HFFc6 (cell line): ENCODE measurements around the gene HBA1. TPM values are rescaled to one million over a fixed set of nuclear protein-coding genes. Genes with fewer than 3 reads are reported as not detected.
"Not testable (repeated sequence)": the region's sequence is repeated elsewhere in the genome, so short reads cannot be mapped to it uniquely, and the experiment has no call there.

Experiments used
- DNase-seq: peaks from one replicate; pipeline ENCODE4 v3.0.0-alpha.2; 2018
- H3K27ac Mint-ChIP-seq: 2 replicates; pipeline ENCODE4 v1.8.0; 2020; ENCODE audit warnings: mild to moderate bottlenecking, mixed read lengths
- H3K27me3 Mint-ChIP-seq: 2 replicates; pipeline ENCODE4 v1.8.0; 2021; ENCODE audit warnings: mild to moderate bottlenecking, moderate library complexity, mixed read lengths; ENCODE audit not compliant: insufficient read depth
- H3K36me3 Mint-ChIP-seq: 2 replicates; pipeline ENCODE4 v1.8.0; 2021; ENCODE audit warnings: low read depth, mixed read lengths
- H3K4me1 Mint-ChIP-seq: 2 replicates; pipeline ENCODE4 v1.8.0; 2020; ENCODE audit warnings: low read depth, mixed read lengths
- H3K4me3 Mint-ChIP-seq: 2 replicates; pipeline ENCODE4 v1.8.0; 2020; ENCODE audit warnings: mild to moderate bottlenecking, moderate library complexity, mixed read lengths
- H3K9me3 Mint-ChIP-seq: 2 replicates; pipeline ENCODE4 v1.8.0; 2020; ENCODE audit warnings: mild to moderate bottlenecking, mixed read lengths
- total RNA-seq, 6 experiments: library from RNA; stranded (reverse); fragmentation: NEBNext Ultra II Directional; extraction: Animal tissue kit (Norgen Biotek cat#: 25700); gene quantifications; 2 replicates in 1 of 6; 3 replicates in 5 of 6; pipeline ENCODE4 v1.2.3, GENCODE V29; 2021
- TF ChIP-seq, protein P1 (sequence below): fragments of 200-600 bp; sonication (generic); IDR thresholded peaks from 2 replicates; pipeline ENCODE4 v1.5.0; 2021; ENCODE audit warnings: antibody characterized with exemption, mild to moderate bottlenecking

Gene HBA1
- total RNA-seq, 6 experiments from 2014 or later: not detected

GRCh38 chr16:166375-167121 lies 9.9 kb upstream of the HBA1 start:
- no peaks in the 10 kb centered on the region for H3K9me3 Mint-ChIP-seq
- no peak for DNase-seq
- no peaks in the 10 kb centered on the region for H3K36me3 Mint-ChIP-seq
- H3K27ac Mint-ChIP-seq: no peak overlapping the region
- H3K27me3 Mint-ChIP-seq: peaks cover 25% of the 10 kb centered on the region
- H3K4me3 Mint-ChIP-seq: no peak overlapping the region
- peaks cover 5% of the 10 kb centered on the region; the same call in 1 of the 2 replicates for H3K4me1 Mint-ChIP-seq
- TF ChIP-seq, protein P1, sequence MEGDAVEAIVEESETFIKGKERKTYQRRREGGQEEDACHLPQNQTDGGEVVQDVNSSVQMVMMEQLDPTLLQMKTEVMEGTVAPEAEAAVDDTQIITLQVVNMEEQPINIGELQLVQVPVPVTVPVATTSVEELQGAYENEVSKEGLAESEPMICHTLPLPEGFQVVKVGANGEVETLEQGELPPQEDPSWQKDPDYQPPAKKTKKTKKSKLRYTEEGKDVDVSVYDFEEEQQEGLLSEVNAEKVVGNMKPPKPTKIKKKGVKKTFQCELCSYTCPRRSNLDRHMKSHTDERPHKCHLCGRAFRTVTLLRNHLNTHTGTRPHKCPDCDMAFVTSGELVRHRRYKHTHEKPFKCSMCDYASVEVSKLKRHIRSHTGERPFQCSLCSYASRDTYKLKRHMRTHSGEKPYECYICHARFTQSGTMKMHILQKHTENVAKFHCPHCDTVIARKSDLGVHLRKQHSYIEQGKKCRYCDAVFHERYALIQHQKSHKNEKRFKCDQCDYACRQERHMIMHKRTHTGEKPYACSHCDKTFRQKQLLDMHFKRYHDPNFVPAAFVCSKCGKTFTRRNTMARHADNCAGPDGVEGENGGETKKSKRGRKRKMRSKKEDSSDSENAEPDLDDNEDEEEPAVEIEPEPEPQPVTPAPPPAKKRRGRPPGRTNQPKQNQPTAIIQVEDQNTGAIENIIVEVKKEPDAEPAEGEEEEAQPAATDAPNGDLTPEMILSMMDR: no peak

GRCh38 chr16:167122-167690 lies 9.3 kb upstream of the HBA1 start:
- Mint-ChIP-seq H3K27me3 (peaks cover 28% of the 10 kb centered on the region), H3K4me3 (no peak overlapping the region)

DNA sequence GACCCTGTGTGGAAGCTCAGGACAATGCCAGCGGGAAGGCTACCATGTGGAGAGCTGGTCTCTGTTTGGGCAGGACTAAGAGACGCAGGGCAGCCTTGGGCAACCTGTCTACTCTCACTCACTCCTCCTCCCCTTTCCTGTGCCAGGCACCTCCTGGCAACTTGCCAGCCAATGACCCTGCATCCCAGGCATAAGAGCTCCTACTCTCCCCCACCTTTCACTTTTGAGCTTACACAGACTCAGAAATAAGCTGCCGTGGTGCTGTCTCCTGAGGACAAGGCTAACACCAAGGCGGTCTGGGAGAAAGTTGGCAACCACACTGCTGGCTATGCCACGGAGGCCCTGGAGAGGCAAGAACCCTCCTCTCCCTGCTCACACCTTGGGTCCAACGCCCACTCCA lies 8.1 kb upstream of the HBA1 start:
- H3K27me3 Mint-ChIP-seq: peaks cover 28% of the 10 kb centered on the region
- TF ChIP-seq, protein P1: no peak
- no peak overlapping the region for H3K27ac Mint-ChIP-seq
- no peak for DNase-seq
- peaks cover 5% of the 10 kb centered on the region; the same call in 1 of the 2 replicates for H3K4me1 Mint-ChIP-seq
- H3K4me3 Mint-ChIP-seq: no peak overlapping the region
- H3K9me3 Mint-ChIP-seq: no peaks in the 10 kb centered on the region
- H3K36me3 Mint-ChIP-seq: no peaks in the 10 kb centered on the region

More at GRCh38 chr16:167122-167690, 9.3 kb upstream of the HBA1 start:
- Mint-ChIP-seq H3K4me1 (peaks cover 5% of the 10 kb centered on the region; the same call in 1 of the 2 replicates), H3K36me3 (no peaks in the 10 kb centered on the region), H3K9me3 (no peaks in the 10 kb centered on the region), H3K27ac (no peak overlapping the region)
- TF ChIP-seq, protein P1: no peak
- no peak for DNase-seq

GRCh38 chr16:169014-169413 lies 7.5 kb upstream of the HBA1 start:
- Mint-ChIP-seq H3K9me3 (no peaks in the 10 kb centered on the region), H3K4me1 (peaks cover 5% of the 10 kb centered on the region; the same call in 1 of the 2 replicates), H3K4me3 (no peak overlapping the region), H3K27ac (no peak overlapping the region), H3K36me3 (no peaks in the 10 kb centered on the region), H3K27me3 (peaks cover 28% of the 10 kb centered on the region)
- TF ChIP-seq, protein P1: no peak
- no peak for DNase-seq

DNA sequence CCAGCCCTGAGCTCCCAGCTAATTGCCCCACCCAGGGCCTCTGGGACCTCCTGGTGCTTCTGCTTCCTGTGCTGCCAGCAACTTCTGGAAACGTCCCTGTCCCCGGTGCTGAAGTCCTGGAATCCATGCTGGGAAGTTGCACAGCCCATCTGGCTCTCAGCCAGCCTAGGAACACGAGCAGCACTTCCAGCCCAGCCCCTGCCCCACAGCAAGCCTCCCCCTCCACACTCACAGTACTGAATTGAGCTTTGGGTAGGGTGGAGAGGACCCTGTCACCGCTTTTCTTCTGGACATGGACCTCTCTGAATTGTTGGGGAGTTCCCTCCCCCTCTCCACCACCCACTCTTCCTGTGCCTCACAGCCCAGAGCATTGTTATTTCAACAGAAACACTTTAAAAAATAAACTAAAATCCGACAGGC lies 6.4 kb upstream of the HBA1 start:
- not testable (repeated sequence) for H3K27ac Mint-ChIP-seq, H3K4me3 Mint-ChIP-seq

GRCh38 chr16:170788-171187 lies 5.7 kb upstream of the HBA1 start:
- Mint-ChIP-seq H3K9me3 (no peaks in the 10 kb centered on the region), H3K4me3 (no peak overlapping the region), H3K4me1 (peaks cover 5% of the 10 kb centered on the region; the same call in 1 of the 2 replicates), H3K36me3 (no peaks in the 10 kb centered on the region), H3K27me3 (peaks cover 42% of the 10 kb centered on the region), H3K27ac (no peak overlapping the region)
- TF ChIP-seq, protein P1: no peak
- no peak for DNase-seq

More for the DNA sequence above, 6.4 kb upstream of the HBA1 start:
- H3K9me3 Mint-ChIP-seq, H3K4me1 Mint-ChIP-seq, H3K36me3 Mint-ChIP-seq: not testable (repeated sequence)
- peaks cover 35% of the 10 kb centered on the region for H3K27me3 Mint-ChIP-seq
- DNase-seq: peak; percentile 29

DNA sequence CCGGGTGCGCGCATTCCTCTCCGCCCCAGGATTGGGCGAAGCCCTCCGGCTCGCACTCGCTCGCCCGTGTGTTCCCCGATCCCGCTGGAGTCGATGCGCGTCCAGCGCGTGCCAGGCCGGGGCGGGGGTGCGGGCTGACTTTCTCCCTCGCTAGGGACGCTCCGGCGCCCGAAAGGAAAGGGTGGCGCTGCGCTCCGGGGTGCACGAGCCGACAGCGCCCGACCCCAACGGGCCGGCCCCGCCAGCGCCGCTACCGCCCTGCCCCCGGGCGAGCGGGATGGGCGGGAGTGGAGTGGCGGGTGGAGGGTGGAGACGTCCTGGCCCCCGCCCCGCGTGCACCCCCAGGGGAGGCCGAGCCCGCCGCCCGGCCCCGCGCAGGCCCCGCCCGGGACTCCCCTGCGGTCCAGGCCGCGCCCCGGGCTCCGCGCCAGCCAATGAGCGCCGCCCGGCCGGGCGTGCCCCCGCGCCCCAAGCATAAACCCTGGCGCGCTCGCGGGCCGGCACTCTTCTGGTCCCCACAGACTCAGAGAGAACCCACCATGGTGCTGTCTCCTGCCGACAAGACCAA lies 4.0 kb upstream of the HBA1 start, which contains the start of gene HBA2:
TSS of gene HBA2 (plus strand) at position 503 of the 568 bp plus-strand sequence. CDS start at position 540, 37 bp downstream.
- not testable (repeated sequence) for H3K4me3 Mint-ChIP-seq, DNase-seq, H3K4me1 Mint-ChIP-seq, H3K36me3 Mint-ChIP-seq, H3K9me3 Mint-ChIP-seq, H3K27ac Mint-ChIP-seq
- peaks cover 37% of the 10 kb centered on the region for H3K27me3 Mint-ChIP-seq

DNA sequence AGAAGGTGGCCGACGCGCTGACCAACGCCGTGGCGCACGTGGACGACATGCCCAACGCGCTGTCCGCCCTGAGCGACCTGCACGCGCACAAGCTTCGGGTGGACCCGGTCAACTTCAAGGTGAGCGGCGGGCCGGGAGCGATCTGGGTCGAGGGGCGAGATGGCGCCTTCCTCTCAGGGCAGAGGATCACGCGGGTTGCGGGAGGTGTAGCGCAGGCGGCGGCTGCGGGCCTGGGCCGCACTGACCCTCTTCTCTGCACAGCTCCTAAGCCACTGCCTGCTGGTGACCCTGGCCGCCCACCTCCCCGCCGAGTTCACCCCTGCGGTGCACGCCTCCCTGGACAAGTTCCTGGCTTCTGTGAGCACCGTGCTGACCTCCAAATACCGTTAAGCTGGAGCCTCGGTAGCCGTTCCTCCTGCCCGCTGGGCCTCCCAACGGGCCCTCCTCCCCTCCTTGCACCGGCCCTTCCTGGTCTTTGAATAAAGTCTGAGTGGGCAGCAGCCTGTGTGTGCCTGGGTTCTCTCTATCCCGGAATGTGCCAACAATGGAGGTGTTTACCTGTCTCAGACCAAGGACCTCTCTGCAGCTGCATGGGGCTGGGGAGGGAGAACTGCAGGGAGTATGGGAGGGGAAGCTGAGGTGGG lies 3.1 kb upstream of the HBA1 start:
- H3K36me3 Mint-ChIP-seq, H3K27ac Mint-ChIP-seq, DNase-seq, H3K9me3 Mint-ChIP-seq, H3K4me3 Mint-ChIP-seq: not testable (repeated sequence)
- H3K4me1 Mint-ChIP-seq: peaks cover 10% of the 10 kb centered on the region; the same call in 1 of the 2 replicates
- peaks cover 39% of the 10 kb centered on the region for H3K27me3 Mint-ChIP-seq
